ENCODE measurements around the gene ATP5ME.

ATP5ME gene

GRCh38 chr4:692771-693554 is 18.9 kb upstream of the ATP5ME start:
- no peaks in the 10 kb centered on the region for H3K9me3 ChIP-seq (ENCODE audit: control insufficient read depth, insufficient read depth, low read length)
- no peak overlapping the region for H3K27ac ChIP-seq (ENCODE audit: low read depth, low read length)
- no peaks in the 10 kb centered on the region for H3K27me3 ChIP-seq (ENCODE audit: control insufficient read depth, low read length)
- H3K9me2 ChIP-seq (replicated peaks; ENCODE audit: control insufficient read depth, low read length) = no peaks in the 10 kb centered on the region
- H3K4me2 ChIP-seq (ENCODE audit: low read length) = no peak overlapping the region
- H3F3A ChIP-seq (ENCODE audit: control insufficient read depth, insufficient read depth) = 0 out of 2 replicates have a peak, but pooled peaks cover 3% of the 10 kb centered on the region
- no peaks in the 10 kb centered on the region for H3K79me2 ChIP-seq (ENCODE audit: control insufficient read depth, low read length)
- TF ChIP-seq CTCF (IDR thresholded peaks at IDR 0.05; ENCODE audit: low read depth, low read length, poor library complexity, severe bottlenecking) (no peak), EZH2phosphoT487 (IDR thresholded peaks at IDR 0.05; ENCODE audit: borderline replicate concordance, low read length) (no peak)
- H4K20me1 ChIP-seq (ENCODE audit: control insufficient read depth, insufficient read depth, low read depth, low read length) = no peaks in the 10 kb centered on the region
- H3K36me3 ChIP-seq (ENCODE audit: control insufficient read depth, low read length) = no peaks in the 10 kb centered on the region
- peaks cover 20% of the 10 kb centered on the region for H3K4me1 ChIP-seq (ENCODE audit: control insufficient read depth, low read length)
- H3K4me3 ChIP-seq (ENCODE audit: low read length) = no peak overlapping the region

GRCh38 chr4:689723-690122 is 15.6 kb upstream of the ATP5ME start:
- peaks cover 6% of the 10 kb centered on the region; the same call in 1 of the 2 replicates for H3K4me1 ChIP-seq (ENCODE audit: control insufficient read depth, low read length)
- H3K79me2 ChIP-seq (ENCODE audit: control insufficient read depth, low read length) = no peaks in the 10 kb centered on the region
- TF ChIP-seq EZH2phosphoT487 (IDR thresholded peaks at IDR 0.05; ENCODE audit: borderline replicate concordance, low read length) (no peak), CTCF (IDR thresholded peaks at IDR 0.05; ENCODE audit: low read depth, low read length, poor library complexity, severe bottlenecking) (no peak)
- no peaks in the 10 kb centered on the region for H3K27me3 ChIP-seq (ENCODE audit: control insufficient read depth, low read length)
- H3K27ac ChIP-seq (ENCODE audit: low read depth, low read length) = no peak overlapping the region
- no peak overlapping the region for H3K4me3 ChIP-seq (ENCODE audit: low read length)
- H3F3A ChIP-seq (ENCODE audit: control insufficient read depth, insufficient read depth) = no peaks in the 10 kb centered on the region
- no peaks in the 10 kb centered on the region for H3K9me2 ChIP-seq (replicated peaks; ENCODE audit: control insufficient read depth, low read length)
- H3K36me3 ChIP-seq (ENCODE audit: control insufficient read depth, low read length) = no peaks in the 10 kb centered on the region
- H4K20me1 ChIP-seq (ENCODE audit: control insufficient read depth, insufficient read depth, low read depth, low read length) = no peaks in the 10 kb centered on the region
- H3K4me2 ChIP-seq (ENCODE audit: low read length) = no peak overlapping the region
- H3K9me3 ChIP-seq (ENCODE audit: control insufficient read depth, insufficient read depth, low read length) = no peaks in the 10 kb centered on the region

DNA sequence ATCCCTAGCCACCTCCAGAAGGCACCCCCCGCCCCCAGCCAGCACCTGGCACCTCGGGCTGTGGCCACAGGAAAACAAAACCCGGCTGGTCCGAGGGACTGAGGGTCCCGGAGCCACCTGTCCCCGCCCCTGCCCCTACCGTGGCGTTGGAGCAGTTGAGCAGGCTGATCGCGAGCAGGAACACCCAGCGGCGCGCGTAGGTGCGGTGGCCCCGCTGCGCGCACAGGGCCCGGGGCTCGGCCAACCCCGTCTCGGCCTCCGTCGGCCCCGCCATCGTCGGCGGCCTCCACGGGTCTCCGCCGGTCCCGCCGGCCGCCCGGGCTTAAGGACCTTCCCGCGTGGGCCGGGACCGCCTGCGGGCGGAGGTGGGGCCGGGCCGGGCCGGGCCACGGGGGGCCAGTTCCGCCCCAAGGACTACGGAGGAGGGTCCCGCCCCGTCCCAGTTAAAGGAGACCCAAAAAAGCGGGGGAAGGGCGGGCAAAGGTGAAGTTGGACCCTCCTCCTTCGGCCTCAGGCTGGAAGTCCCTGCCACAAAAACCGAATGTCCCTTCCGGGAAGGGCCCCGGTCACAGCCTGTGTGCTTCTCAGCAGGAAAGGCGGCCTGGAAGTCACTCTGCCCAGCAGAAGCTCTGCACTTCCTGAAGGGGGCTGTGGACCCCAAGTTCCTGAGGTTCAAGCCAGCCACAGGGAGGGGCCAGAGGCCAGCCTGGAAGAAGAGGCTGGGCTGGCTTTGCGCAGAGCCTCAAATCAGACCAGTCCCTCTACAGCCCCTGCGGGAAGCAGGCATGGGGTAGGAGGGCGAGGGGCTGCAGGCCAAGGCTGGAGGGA is 15.0 kb upstream of the ATP5ME start, which contains the start of gene SLC49A3:
TSS of gene SLC49A3 (minus strand) at position 298 of the 828 bp plus-strand sequence. CDS start at position 274, 24 bp downstream.
- H3K4me3 ChIP-seq (ENCODE audit: low read length) = no peak within 1 kb of the TSS
- H4K20me1 ChIP-seq (ENCODE audit: control insufficient read depth, insufficient read depth, low read depth, low read length) = no peaks in the 10 kb centered on the region
- no peaks in the 10 kb centered on the region for H3K27me3 ChIP-seq (ENCODE audit: control insufficient read depth, low read length)
- H3K4me1 ChIP-seq (ENCODE audit: control insufficient read depth, low read length) = peaks cover 10% of the 10 kb centered on the region
- no peaks in the 10 kb centered on the region for H3K36me3 ChIP-seq (ENCODE audit: control insufficient read depth, low read length)
- H3K4me2 ChIP-seq (ENCODE audit: low read length) = no peak within 1 kb of the TSS
- H3K9me3 ChIP-seq (ENCODE audit: control insufficient read depth, insufficient read depth, low read length) = no peaks in the 10 kb centered on the region
- H3F3A ChIP-seq (ENCODE audit: control insufficient read depth, insufficient read depth) = no peaks in the 10 kb centered on the region
- H3K9me2 ChIP-seq (replicated peaks; ENCODE audit: control insufficient read depth, low read length) = no peaks in the 10 kb centered on the region
- TF ChIP-seq CTCF (IDR thresholded peaks at IDR 0.05; ENCODE audit: low read depth, low read length, poor library complexity, severe bottlenecking) (no peak), EZH2phosphoT487 (IDR thresholded peaks at IDR 0.05; ENCODE audit: borderline replicate concordance, low read length) (no peak)
- no peak within 1 kb of the TSS for H3K27ac ChIP-seq (ENCODE audit: low read depth, low read length)
- no peaks in the 10 kb centered on the region for H3K79me2 ChIP-seq (ENCODE audit: control insufficient read depth, low read length)

All from DOHH2 (cell line).